Omental fat pad (tissue), 4 donors: ENCODE data around the gene TTLL9. TPM values are rescaled to one million over a fixed set of nuclear protein-coding genes. Genes with fewer than 3 reads are reported as not detected.
A peak's percentile ranks its signal among the peaks of the same experiment; 100 is the strongest.

Experiments
- ATAC-seq: fragments of 150-250 bp; one replicate; pipeline ENCODE4 v1.9.1; 2016; ENCODE audit warnings: mild to moderate bottlenecking, moderate library complexity; ENCODE audit not compliant: low FRiP score
- DNase-seq: peaks from one replicate; pipeline ENCODE4 v3.0.0-alpha.2; 2019; ENCODE audit warnings: low spot score
- CTCF ChIP-seq, 3 donors: fragments of 450-650 bp; IDR thresholded peaks; one replicate each; pipeline ENCODE4 v1.5.1; 2016 to 2017; ENCODE audit warnings: antibody characterized with exemption in 3 of 3, mild to moderate bottlenecking in 3 of 3, moderate library complexity in 2 of 3
- total RNA-seq, 4 donors: library from RNA; depleted of rRNA; stranded (reverse); fragments of >200 nt; gene quantifications; one replicate each; pipeline ENCODE4 v1.1.0, GENCODE V29; 2016

Gene TTLL9
- total RNA-seq, 4 donors from 2014 or later, result 0.24 to 1.4 (median 0.28) TPM

- TF ChIP-seq CTCF (IDR thresholded peaks at IDR 0.05), result no peak
- no peak for ATAC-seq
Measured at GRCh38 chr20:31849306-31849930, 21.0 kb upstream of the TTLL9 start.

GRCh38 chr20:31851240-31851955 is 19.0 kb upstream of the TTLL9 start:
- no peak for TF ChIP-seq CTCF (IDR thresholded peaks at IDR 0.05)
- ATAC-seq (no peak), DNase-seq (no peak)

More at GRCh38 chr20:31849306-31849930, 21.0 kb upstream of the TTLL9 start:
- no peak for DNase-seq

- ATAC-seq, result no peak
- DNase-seq, result no peak
- TF ChIP-seq CTCF (IDR thresholded peaks at IDR 0.05), result no peak
Measured at GRCh38 chr20:31853481-31853880, 17.0 kb upstream of the TTLL9 start.

- no peak for TF ChIP-seq CTCF (IDR thresholded peaks at IDR 0.05)
- DNase-seq, result no peak
- ATAC-seq, result no peak
Measured at GRCh38 chr20:31856516-31856915, 13.9 kb upstream of the TTLL9 start.

GRCh38 chr20:31857861-31858759 is 12.3 kb upstream of the TTLL9 start:
- no peak for TF ChIP-seq CTCF (IDR thresholded peaks at IDR 0.05)
- DNase-seq, result peak; percentile 13
- ATAC-seq, result no peak

- ATAC-seq (no peak), DNase-seq (no peak)
- TF ChIP-seq CTCF (IDR thresholded peaks at IDR 0.05), result no peak
Measured at GRCh38 chr20:31858760-31859083, 11.7 kb upstream of the TTLL9 start.
